Karpas-422 (cell line): ENCODE data around the gene SON. TPM values are rescaled to one million over a fixed set of nuclear protein-coding genes. Genes with fewer than 3 reads are reported as not detected.

ENCODE experiments used
- DNase-seq: peaks from one replicate; pipeline ENCODE4 v3.0.0-alpha.2; 2015
- H2AFZ ChIP-seq: fragments of 200-600 bp; sonication (generic); 2 replicates; pipeline ENCODE4 v1.6.1; 2014; ENCODE audit warnings: antibody characterized with exemption, low read length, mixed read lengths
- H3K27ac ChIP-seq: fragments of 200-600 bp; sonication (generic); 2 replicates; pipeline ENCODE4 v1.5.1; 2014; ENCODE audit warnings: mild to moderate bottlenecking, low read length, moderate library complexity
- H3K27me3 ChIP-seq: fragments of 200-600 bp; sonication (generic); 2 replicates; pipeline ENCODE4 v1.6.1; 2014; ENCODE audit warnings: low read length, mixed read lengths
- H3K36me3 ChIP-seq: fragments of 200-600 bp; sonication (generic); 2 replicates; pipeline ENCODE4 v1.6.1; 2014; ENCODE audit warnings: low read length, mixed read lengths; ENCODE audit not compliant: insufficient read depth
- H3K4me1 ChIP-seq: fragments of 200-600 bp; sonication (generic); 2 replicates; pipeline ENCODE4 v1.6.1; 2014; ENCODE audit warnings: mild to moderate bottlenecking, low read length, mixed read lengths
- H3K4me2 ChIP-seq: fragments of 200-600 bp; sonication (generic); 2 replicates; pipeline ENCODE4 v1.6.1; 2014; ENCODE audit warnings: low read length, low read depth, mild to moderate bottlenecking; ENCODE audit not compliant: poor library complexity, severe bottlenecking
- H3K4me3 ChIP-seq: fragments of 200-600 bp; sonication (generic); 2 replicates; pipeline ENCODE4 v1.5.1; 2014; ENCODE audit warnings: mild to moderate bottlenecking, antibody characterized with exemption, low read length, mixed read lengths
- H3K79me2 ChIP-seq: fragments of 200-600 bp; sonication (generic); 2 replicates; pipeline ENCODE4 v1.6.1; 2014; ENCODE audit warnings: mild to moderate bottlenecking, low read length, mixed read lengths
- H3K9ac ChIP-seq: fragments of 200-600 bp; sonication (generic); 2 replicates; pipeline ENCODE4 v1.6.0; 2014; ENCODE audit warnings: low read length
- H3K9me2 ChIP-seq: fragments of 200-600 bp; sonication (generic), shearing (Covaris generic); replicated peaks from 2 replicates; pipeline ENCODE4 v1.6.0; 2014; ENCODE audit warnings: mild to moderate bottlenecking, low read length, moderate library complexity; ENCODE audit not compliant: insufficient read depth
- H3K9me3 ChIP-seq: fragments of 300-700, 200-600 bp; sonication (generic); 2 replicates; pipeline ENCODE4 v1.6.1; 2014; ENCODE audit warnings: low read length, mixed read lengths
- H4K20me1 ChIP-seq: fragments of 200-600 bp; sonication (generic); 2 replicates; pipeline ENCODE4 v1.6.1; 2014; ENCODE audit warnings: mild to moderate bottlenecking, antibody characterized with exemption, low read length, low read depth; ENCODE audit not compliant: insufficient read depth
- total RNA-seq: library from RNA; depleted of rRNA; stranded (reverse); fragments of >200 nt; shearing (Covaris generic); gene quantifications from 2 replicates; pipeline ENCODE4 v1.2.3, GENCODE V29; 2014; ENCODE audit warnings: low replicate concordance

Gene SON
- total RNA-seq, 1 experiment from 2014 or later: 159 TPM

DNA sequence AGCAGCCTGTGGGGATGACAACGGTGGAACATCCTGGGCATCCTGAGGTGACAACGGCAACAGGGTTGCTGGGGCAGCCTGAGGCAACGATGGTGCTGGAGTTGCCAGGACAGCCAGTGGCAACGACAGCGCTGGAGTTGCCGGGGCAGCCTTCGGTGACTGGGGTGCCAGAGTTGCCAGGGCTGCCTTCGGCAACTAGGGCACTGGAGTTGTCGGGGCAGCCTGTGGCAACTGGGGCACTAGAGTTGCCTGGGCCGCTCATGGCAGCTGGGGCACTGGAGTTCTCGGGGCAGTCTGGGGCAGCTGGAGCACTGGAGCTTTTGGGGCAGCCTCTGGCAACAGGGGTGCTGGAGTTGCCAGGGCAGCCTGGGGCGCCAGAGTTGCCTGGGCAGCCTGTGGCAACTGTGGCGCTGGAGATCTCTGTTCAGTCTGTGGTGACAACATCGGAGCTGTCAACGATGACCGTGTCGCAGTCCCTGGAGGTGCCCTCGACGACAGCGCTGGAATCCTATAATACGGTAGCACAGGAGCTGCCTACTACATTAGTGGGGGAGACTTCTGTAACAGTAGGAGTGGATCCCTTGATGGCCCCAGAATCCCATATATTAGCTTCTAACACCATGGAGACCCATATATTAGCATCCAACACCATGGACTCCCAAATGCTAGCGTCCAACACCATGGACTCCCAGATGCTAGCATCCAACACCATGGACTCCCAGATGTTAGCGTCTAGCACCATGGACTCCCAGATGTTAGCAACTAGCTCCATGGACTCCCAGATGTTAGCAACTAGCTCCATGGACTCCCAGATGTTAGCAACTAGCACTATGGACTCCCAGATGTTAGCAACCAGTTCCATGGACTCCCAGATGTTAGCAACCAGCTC lies 8.2 kb downstream of the SON start:
- no peaks in the 10 kb centered on the region for H3K27me3 ChIP-seq
- H3K36me3 ChIP-seq: peaks cover 88% of the 10 kb centered on the region
- no peak for DNase-seq
- no peak overlapping the region for H3K4me2 ChIP-seq
- H4K20me1 ChIP-seq: peaks cover 78% of the 10 kb centered on the region
- no peak overlapping the region for H2AFZ ChIP-seq
- no peaks in the 10 kb centered on the region for H3K9me2 ChIP-seq
- no peak overlapping the region for H3K27ac ChIP-seq
- no peaks in the 10 kb centered on the region for H3K9me3 ChIP-seq
- H3K9ac ChIP-seq: no peak overlapping the region
- H3K4me1 ChIP-seq: no peaks in the 10 kb centered on the region
- peaks cover 98% of the 10 kb centered on the region for H3K79me2 ChIP-seq
- H3K4me3 ChIP-seq: no peak overlapping the region

DNA sequence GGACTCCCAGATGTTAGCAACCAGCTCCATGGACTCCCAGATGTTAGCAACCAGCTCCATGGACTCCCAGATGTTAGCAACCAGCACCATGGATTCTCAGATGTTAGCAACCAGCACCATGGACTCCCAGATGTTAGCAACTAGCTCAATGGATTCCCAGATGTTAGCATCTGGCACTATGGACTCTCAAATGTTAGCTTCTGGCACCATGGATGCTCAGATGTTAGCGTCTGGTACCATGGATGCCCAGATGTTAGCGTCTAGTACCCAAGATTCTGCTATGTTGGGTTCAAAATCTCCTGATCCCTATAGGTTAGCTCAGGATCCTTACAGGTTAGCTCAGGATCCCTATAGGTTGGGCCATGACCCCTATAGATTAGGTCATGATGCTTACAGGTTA lies 8.8 kb downstream of the SON start:
- H2AFZ ChIP-seq: no peak overlapping the region
- H3K27ac ChIP-seq: no peak overlapping the region
- no peak overlapping the region for H3K4me3 ChIP-seq
- peaks cover 88% of the 10 kb centered on the region for H3K36me3 ChIP-seq
- no peak overlapping the region for H3K4me2 ChIP-seq
- H3K27me3 ChIP-seq: no peaks in the 10 kb centered on the region
- no peak for DNase-seq
- H3K79me2 ChIP-seq: peaks cover 98% of the 10 kb centered on the region
- no peak overlapping the region for H3K9ac ChIP-seq
- peaks cover 83% of the 10 kb centered on the region for H4K20me1 ChIP-seq
- H3K9me2 ChIP-seq: no peaks in the 10 kb centered on the region
- H3K9me3 ChIP-seq: no peaks in the 10 kb centered on the region
- no peaks in the 10 kb centered on the region for H3K4me1 ChIP-seq

DNA sequence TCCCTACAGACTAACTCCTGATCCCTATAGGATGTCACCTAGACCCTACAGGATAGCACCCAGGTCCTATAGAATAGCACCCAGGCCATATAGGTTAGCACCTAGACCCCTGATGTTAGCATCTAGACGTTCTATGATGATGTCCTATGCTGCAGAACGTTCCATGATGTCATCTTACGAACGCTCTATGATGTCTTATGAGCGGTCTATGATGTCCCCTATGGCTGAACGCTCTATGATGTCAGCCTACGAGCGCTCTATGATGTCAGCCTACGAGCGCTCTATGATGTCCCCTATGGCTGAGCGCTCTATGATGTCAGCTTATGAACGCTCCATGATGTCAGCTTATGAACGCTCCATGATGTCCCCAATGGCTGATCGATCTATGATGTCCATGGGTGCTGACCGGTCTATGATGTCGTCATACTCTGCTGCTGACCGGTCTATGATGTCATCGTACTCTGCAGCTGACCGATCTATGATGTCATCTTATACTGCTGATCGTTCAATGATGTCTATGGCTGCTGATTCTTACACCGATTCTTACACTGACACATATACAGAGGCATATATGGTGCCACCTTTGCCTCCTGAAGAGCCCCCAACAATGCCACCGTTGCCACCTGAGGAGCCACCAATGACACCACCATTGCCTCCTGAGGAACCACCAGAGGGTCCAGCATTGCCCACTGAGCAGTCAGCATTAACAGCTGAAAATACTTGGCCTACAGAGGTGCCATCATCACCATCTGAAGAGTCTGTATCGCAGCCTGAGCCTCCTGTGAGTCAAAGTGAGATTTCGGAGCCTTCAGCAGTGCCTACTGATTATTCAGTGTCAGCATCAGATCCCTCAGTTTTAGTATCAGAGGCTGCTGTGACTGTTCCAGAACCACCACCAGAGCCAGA lies 9.5 kb downstream of the SON start:
- no peak overlapping the region for H3K27ac ChIP-seq
- H3K36me3 ChIP-seq: peaks cover 90% of the 10 kb centered on the region
- no peaks in the 10 kb centered on the region for H3K27me3 ChIP-seq
- no peaks in the 10 kb centered on the region for H3K9me2 ChIP-seq
- H4K20me1 ChIP-seq: peaks cover 86% of the 10 kb centered on the region
- H3K4me1 ChIP-seq: no peaks in the 10 kb centered on the region
- no peak for DNase-seq
- H3K4me3 ChIP-seq: no peak overlapping the region
- H3K79me2 ChIP-seq: peaks cover 98% of the 10 kb centered on the region
- H3K4me2 ChIP-seq: no peak overlapping the region
- H3K9me3 ChIP-seq: no peaks in the 10 kb centered on the region
- H2AFZ ChIP-seq: no peak overlapping the region
- no peak overlapping the region for H3K9ac ChIP-seq

DNA sequence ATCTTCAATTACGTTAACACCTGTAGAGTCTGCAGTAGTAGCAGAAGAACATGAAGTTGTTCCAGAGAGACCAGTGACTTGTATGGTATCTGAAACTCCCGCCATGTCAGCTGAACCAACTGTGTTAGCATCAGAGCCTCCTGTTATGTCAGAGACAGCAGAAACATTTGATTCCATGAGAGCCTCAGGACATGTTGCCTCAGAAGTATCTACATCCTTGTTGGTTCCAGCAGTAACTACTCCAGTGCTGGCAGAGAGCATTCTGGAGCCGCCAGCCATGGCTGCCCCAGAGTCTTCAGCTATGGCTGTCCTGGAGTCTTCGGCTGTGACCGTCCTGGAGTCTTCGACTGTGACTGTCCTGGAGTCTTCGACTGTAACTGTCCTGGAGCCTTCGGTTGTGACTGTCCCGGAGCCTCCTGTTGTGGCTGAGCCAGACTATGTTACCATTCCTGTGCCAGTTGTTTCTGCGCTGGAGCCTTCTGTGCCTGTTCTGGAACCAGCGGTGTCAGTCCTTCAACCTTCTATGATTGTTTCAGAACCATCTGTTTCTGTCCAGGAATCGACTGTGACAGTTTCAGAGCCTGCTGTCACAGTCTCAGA lies 10.3 kb downstream of the SON start:
- H3K79me2 ChIP-seq: peaks cover 98% of the 10 kb centered on the region
- no peaks in the 10 kb centered on the region for H3K27me3 ChIP-seq
- no peak overlapping the region for H3K9ac ChIP-seq
- H2AFZ ChIP-seq: no peak overlapping the region
- H3K4me1 ChIP-seq: no peaks in the 10 kb centered on the region
- H3K4me3 ChIP-seq: no peak overlapping the region
- no peak overlapping the region for H3K4me2 ChIP-seq
- DNase-seq: no peak
- peaks cover 93% of the 10 kb centered on the region for H3K36me3 ChIP-seq
- H3K9me3 ChIP-seq: no peaks in the 10 kb centered on the region
- peaks cover 91% of the 10 kb centered on the region for H4K20me1 ChIP-seq
- H3K27ac ChIP-seq: no peak overlapping the region
- no peaks in the 10 kb centered on the region for H3K9me2 ChIP-seq

DNA sequence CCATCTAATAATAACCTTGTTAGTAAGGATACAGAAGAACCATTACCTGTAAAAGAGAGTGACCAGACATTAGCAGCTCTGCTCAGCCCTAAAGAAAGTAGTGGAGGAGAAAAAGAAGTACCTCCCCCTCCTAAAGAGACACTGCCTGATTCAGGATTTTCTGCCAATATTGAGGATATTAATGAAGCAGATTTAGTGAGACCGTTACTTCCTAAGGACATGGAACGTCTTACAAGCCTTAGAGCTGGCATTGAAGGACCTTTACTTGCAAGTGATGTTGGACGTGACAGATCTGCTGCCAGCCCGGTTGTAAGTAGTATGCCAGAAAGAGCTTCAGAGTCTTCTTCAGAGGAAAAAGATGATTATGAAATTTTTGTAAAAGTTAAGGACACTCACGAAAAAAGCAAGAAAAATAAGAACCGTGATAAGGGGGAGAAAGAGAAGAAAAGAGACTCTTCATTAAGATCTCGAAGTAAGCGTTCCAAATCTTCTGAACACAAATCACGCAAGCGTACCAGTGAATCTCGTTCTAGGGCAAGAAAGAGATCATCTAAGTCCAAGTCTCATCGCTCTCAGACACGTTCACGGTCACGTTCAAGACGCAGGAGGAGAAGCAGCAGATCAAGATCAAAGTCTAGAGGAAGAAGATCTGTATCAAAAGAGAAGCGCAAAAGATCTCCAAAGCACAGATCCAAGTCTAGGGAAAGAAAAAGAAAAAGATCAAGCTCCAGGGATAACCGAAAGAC lies 11.6 kb downstream of the SON start:
- H3K27me3 ChIP-seq: no peaks in the 10 kb centered on the region
- peaks cover 93% of the 10 kb centered on the region for H3K36me3 ChIP-seq
- no peak overlapping the region for H3K27ac ChIP-seq
- no peak overlapping the region for H3K9ac ChIP-seq
- no peak overlapping the region for H2AFZ ChIP-seq
- no peaks in the 10 kb centered on the region for H3K9me2 ChIP-seq
- no peaks in the 10 kb centered on the region for H3K4me1 ChIP-seq
- no peak overlapping the region for H3K4me3 ChIP-seq
- peaks cover 93% of the 10 kb centered on the region for H4K20me1 ChIP-seq
- H3K79me2 ChIP-seq: peaks cover 98% of the 10 kb centered on the region
- no peak for DNase-seq
- H3K4me2 ChIP-seq: no peak overlapping the region
- no peaks in the 10 kb centered on the region for H3K9me3 ChIP-seq

DNA sequence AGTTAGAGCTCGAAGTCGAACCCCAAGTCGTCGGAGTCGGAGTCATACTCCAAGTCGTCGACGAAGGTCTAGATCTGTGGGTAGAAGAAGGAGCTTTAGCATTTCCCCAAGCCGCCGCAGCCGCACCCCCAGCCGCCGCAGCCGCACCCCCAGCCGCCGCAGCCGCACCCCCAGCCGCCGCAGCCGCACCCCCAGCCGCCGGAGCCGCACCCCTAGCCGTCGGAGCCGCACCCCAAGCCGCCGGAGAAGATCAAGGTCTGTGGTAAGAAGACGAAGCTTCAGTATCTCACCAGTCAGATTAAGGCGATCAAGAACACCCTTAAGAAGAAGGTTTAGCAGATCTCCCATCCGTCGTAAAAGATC lies 12.1 kb downstream of the SON start:
- Histone ChIP-seq H3K9me3 (no peaks in the 10 kb centered on the region), H3K4me1 (no peaks in the 10 kb centered on the region)

DNA sequence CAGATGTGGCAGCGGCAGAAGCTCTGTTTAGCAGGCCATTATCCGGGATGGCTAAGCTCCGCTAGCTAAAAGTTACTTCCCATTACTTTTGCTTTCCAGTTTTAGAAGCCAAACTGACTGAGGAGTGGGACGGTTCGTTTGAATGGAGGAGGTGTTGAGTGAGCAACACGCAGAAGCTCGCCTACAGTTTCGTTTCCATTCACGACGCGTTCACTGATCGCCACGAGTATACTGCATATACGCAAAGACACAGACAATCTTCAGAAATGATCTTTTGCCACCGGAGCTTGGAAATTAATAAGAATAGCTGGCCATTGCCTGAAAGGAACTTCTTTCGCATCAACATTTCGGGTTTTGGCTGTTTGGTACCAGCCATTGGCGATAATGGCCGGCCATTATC lies 14.6 kb downstream of the SON start:
- no peak for DNase-seq
- H3K4me1 ChIP-seq: no peaks in the 10 kb centered on the region
- peaks cover 88% of the 10 kb centered on the region for H3K36me3 ChIP-seq
- no peaks in the 10 kb centered on the region for H3K27me3 ChIP-seq
- no peaks in the 10 kb centered on the region for H3K9me3 ChIP-seq
- no peak overlapping the region for H3K4me3 ChIP-seq
- H4K20me1 ChIP-seq: peaks cover 68% of the 10 kb centered on the region
- H3K79me2 ChIP-seq: peaks cover 95% of the 10 kb centered on the region
- H3K9me2 ChIP-seq: no peaks in the 10 kb centered on the region
- no peak overlapping the region for H3K9ac ChIP-seq
- no peak overlapping the region for H3K27ac ChIP-seq
- no peak overlapping the region for H3K4me2 ChIP-seq
- no peak overlapping the region for H2AFZ ChIP-seq

More for the DNA sequence above, 12.1 kb downstream of the SON start:
- Histone ChIP-seq H3K79me2 (peaks cover 98% of the 10 kb centered on the region), H4K20me1 (peaks cover 93% of the 10 kb centered on the region), H3K27ac (no peak overlapping the region), H3K4me3 (no peak overlapping the region), H2AFZ (no peak overlapping the region), H3K4me2 (no peak overlapping the region), H3K9ac (no peak overlapping the region), H3K9me2 (no peaks in the 10 kb centered on the region), H3K36me3 (peaks cover 93% of the 10 kb centered on the region), H3K27me3 (no peaks in the 10 kb centered on the region)
- no peak for DNase-seq
